GM12878 (cell line): ENCODE measurements around the gene SFN. TPM values are rescaled to one million over a fixed set of nuclear protein-coding genes. Genes with fewer than 3 reads are reported as not detected.

Source experiments
- ATF7 ChIP-seq: fragments of 450-650 bp; IDR thresholded peaks from 2 replicates; pipeline ENCODE4 v1.6.1; 2016; ENCODE audit warnings: low read depth, mild to moderate bottlenecking
- CBFB ChIP-seq: IDR thresholded peaks from 2 replicates; pipeline ENCODE4 v1.6.1; 2016; ENCODE audit warnings: antibody characterized with exemption, low read depth
- CHD1 ChIP-seq: IDR thresholded peaks from 2 replicates; pipeline ENCODE4 v1.6.1; 2012; ENCODE audit warnings: low read depth, low read length, improper control_type of control experiment
- CHD4 ChIP-seq: fragments of 200-600 bp; sonication (generic); IDR thresholded peaks from 2 replicates; pipeline ENCODE4 v1.6.1; 2016; ENCODE audit warnings: mild to moderate bottlenecking
- CTCF ChIP-seq, 3 experiments: IDR thresholded peaks in 2 of 3; conservative IDR thresholded peaks in 1 of 3; 2 replicates each; pipeline ENCODE4 v1.5.1; 2011; ENCODE audit warnings: low read depth in 3 of 3, low read length in 3 of 3, mild to moderate bottlenecking in 3 of 3, control low read depth in 2 of 3, moderate library complexity in 2 of 3, inconsistent platforms in 1 of 3, mixed read lengths in 1 of 3; ENCODE audit not compliant: control insufficient read depth in 2 of 3, insufficient read depth in 1 of 3; ENCODE audit errors: extremely low read depth in 1 of 3
- DPF2 ChIP-seq: fragments of 450-650 bp; IDR thresholded peaks from 2 replicates; pipeline ENCODE4 v1.6.1; 2017; ENCODE audit warnings: mild to moderate bottlenecking
- EED ChIP-seq: sonication (generic); IDR thresholded peaks from 2 replicates; pipeline ENCODE4 v1.6.1; 2016; ENCODE audit warnings: antibody characterized with exemption, low read depth
- ELK1 ChIP-seq: IDR thresholded peaks from 2 replicates; pipeline ENCODE4 v1.6.1; 2012; ENCODE audit warnings: low read depth, low read length, improper control_type of control experiment
- ESRRA ChIP-seq: IDR thresholded peaks from 2 replicates; pipeline ENCODE4 v1.6.1; 2012; ENCODE audit warnings: mild to moderate bottlenecking, low read length, improper control_type of control experiment
- IRF4 ChIP-seq: IDR thresholded peaks from 2 replicates; pipeline ENCODE4 v1.6.1; 2011; ENCODE audit warnings: low read depth, low read length
- KDM1A ChIP-seq: fragments of 200-600 bp; sonication (generic); IDR thresholded peaks from 2 replicates; pipeline ENCODE4 v1.6.1; 2016; ENCODE audit warnings: borderline replicate concordance
- MEF2A ChIP-seq: IDR thresholded peaks from 2 replicates; pipeline ENCODE4 v1.6.1; 2011; ENCODE audit warnings: low read depth, mild to moderate bottlenecking, low read length, moderate library complexity; ENCODE audit not compliant: insufficient read depth
- MYB ChIP-seq: fragments of 150-350 bp; IDR thresholded peaks from 2 replicates; pipeline ENCODE4 v1.6.1; 2014; ENCODE audit warnings: mild to moderate bottlenecking, low read depth, low read length, borderline replicate concordance
- NKRF ChIP-seq: fragments of 450-650 bp; conservative IDR thresholded peaks from 2 replicates; pipeline ENCODE4 v1.6.1; 2017; ENCODE audit warnings: mild to moderate bottlenecking, moderate library complexity
- NR2C1 ChIP-seq: fragments of 450-650 bp; IDR thresholded peaks from 2 replicates; pipeline ENCODE4 v1.6.1; 2017; ENCODE audit warnings: antibody characterized with exemption, mild to moderate bottlenecking, moderate library complexity
- PAX8 ChIP-seq: fragments of 450-650 bp; IDR thresholded peaks from 2 replicates; pipeline ENCODE4 v1.6.1; 2017; ENCODE audit warnings: mild to moderate bottlenecking, moderate library complexity
- RUNX3 ChIP-seq: IDR thresholded peaks from 2 replicates; pipeline ENCODE4 v1.6.1; 2012; ENCODE audit warnings: low read length, inconsistent platforms
- SP1 ChIP-seq: IDR thresholded peaks from one replicate; pipeline ENCODE4 v1.6.1; 2011; ENCODE audit warnings: low read depth, low read length
- STAT1 ChIP-seq: fragments of 450-650 bp; conservative IDR thresholded peaks from 2 replicates; pipeline ENCODE4 v1.6.1; 2014; ENCODE audit warnings: antibody characterized with exemption, mild to moderate bottlenecking
- TCF12 ChIP-seq: IDR thresholded peaks from 2 replicates; pipeline ENCODE4 v1.6.1; 2011; ENCODE audit warnings: low read depth, mild to moderate bottlenecking, low read length
- YBX1 ChIP-seq: fragments of 450-650 bp; IDR thresholded peaks from 2 replicates; pipeline ENCODE4 v1.6.1; 2016; ENCODE audit warnings: antibody characterized with exemption
- YY1 ChIP-seq: IDR thresholded peaks from 2 replicates; pipeline ENCODE4 v1.6.1; 2011; ENCODE audit warnings: low read depth, mild to moderate bottlenecking, low read length
- ZNF274 ChIP-seq: IDR thresholded peaks from one replicate; pipeline ENCODE4 v1.8.0; 2011; ENCODE audit not compliant: insufficient read length, insufficient read depth
- polyA plus RNA-seq, 11 experiments: library from polyadenylated mRNA; depleted of rRNA in 4 of 11; unstranded in 6 of 11; stranded (reverse) in 5 of 11; fragments of >200 nt; fragmentation: Nextera tagmentation in 4 of 11; fragmentation: Illumina TruSeq in 1 of 11; extraction: Ambion mirVana in 4 of 11; extraction: Trizol in 1 of 11; gene quantifications; 1 replicate in 1 of 11; 2 replicates in 10 of 11; pipeline versions ENCODE4 v1.2.1 to v1.2.3, GENCODE V29; 2011 to 2016; ENCODE audit warnings: inconsistent platforms in 2 of 11, missing spikeins in 2 of 11, low read depth in 1 of 11
- total RNA-seq, 4 experiments: library from RNA; depleted of rRNA in 3 of 4; stranded (reverse); fragments of >200 nt in 3 of 4; fragmentation: Illumina TruSeq in 1 of 4; extraction: Trizol in 1 of 4; gene quantifications; 2 replicates each; pipeline versions ENCODE4 v1.2.1 to v1.2.3, GENCODE V29; 2013 to 2021
- TF ChIP-seq, protein P1 (sequence below): fragments of 450-650 bp; formaldehyde crosslinking; IDR thresholded peaks from 2 replicates; pipeline ENCODE4 v1.5.0; 2022; ENCODE audit warnings: mild to moderate bottlenecking, missing genetic modification characterization

SFN gene
- total and polyA plus RNA-seq, 10 of the 15 experiments (the other 5 are each of a cell fraction or from before 2014, with no cell fraction given) = 0.19 to 2.9 (median 1.0) TPM

DNA sequence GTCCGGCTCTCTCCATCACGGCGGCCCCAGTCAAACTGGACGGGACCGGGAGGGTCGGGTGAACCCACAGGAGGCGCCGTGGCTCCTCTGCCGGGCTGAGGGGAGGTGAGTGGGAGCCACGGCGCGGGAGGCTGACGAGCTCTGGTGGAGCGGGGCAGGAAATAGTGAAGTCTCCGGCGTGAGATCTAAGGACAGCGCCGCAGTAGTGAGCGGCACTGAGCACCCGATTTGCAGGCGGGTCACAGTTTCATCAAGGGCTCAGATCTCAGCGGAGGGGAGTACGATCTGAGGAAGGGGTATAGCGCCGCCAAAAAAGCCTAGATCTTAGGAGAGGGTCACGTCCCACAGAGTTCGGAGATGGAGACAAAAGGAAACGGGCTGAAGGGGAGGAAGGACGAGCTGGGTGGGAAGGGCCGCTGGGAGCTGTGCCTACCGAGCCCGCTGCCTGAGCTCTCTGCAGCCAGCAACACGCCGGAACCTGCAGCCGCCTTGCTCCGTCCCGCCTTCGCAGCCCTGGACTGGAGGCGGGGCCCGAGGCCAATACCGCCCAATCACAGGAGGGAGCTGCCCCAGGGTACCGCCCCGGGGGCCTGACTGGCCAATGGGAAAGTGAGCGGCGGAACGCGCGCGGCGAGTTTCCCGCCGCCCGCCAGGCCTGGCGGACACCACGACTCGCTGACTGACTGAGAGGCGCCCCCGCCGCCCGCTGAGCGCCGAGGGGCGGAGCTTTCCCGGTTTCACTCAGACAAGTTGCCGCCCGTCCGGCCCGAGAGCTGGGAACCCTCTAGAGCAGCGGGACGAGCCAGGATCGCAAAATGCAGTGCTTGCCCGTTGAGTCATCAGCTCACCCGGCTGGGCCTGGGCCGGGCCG is 1.9 kb downstream of the SFN start (continued):
- TF ChIP-seq, protein P1, sequence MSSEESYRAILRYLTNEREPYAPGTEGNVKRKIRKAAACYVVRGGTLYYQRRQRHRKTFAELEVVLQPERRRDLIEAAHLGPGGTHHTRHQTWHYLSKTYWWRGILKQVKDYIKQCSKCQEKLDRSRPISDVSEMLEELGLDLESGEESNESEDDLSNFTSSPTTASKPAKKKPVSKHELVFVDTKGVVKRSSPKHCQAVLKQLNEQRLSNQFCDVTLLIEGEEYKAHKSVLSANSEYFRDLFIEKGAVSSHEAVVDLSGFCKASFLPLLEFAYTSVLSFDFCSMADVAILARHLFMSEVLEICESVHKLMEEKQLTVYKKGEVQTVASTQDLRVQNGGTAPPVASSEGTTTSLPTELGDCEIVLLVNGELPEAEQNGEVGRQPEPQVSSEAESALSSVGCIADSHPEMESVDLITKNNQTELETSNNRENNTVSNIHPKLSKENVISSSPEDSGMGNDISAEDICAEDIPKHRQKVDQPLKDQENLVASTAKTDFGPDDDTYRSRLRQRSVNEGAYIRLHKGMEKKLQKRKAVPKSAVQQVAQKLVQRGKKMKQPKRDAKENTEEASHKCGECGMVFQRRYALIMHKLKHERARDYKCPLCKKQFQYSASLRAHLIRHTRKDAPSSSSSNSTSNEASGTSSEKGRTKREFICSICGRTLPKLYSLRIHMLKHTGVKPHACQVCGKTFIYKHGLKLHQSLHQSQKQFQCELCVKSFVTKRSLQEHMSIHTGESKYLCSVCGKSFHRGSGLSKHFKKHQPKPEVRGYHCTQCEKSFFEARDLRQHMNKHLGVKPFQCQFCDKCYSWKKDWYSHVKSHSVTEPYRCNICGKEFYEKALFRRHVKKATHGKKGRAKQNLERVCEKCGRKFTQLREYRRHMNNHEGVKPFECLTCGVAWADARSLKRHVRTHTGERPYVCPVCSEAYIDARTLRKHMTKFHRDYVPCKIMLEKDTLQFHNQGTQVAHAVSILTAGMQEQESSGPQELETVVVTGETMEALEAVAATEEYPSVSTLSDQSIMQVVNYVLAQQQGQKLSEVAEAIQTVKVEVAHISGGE = no peak
- TF ChIP-seq DPF2 (0 out of 2 replicates have a peak, but pooled peaks have one; percentile 60), RUNX3 (no peak; the same call in 1 of the 2 replicates), NKRF (peak; percentile 39), TCF12 (peak; percentile 74; the same call in 1 of the 2 replicates), MEF2A (no peak), YBX1 (no peak), EED (0 out of 2 replicates have a peak, but pooled peaks have one; percentile 31), CTCF (IDR thresholded peaks at IDR 0.05 in 2 of 3, conservative IDR thresholded peaks at IDR 0.05 in 1 of 3; ENCODE audit: control insufficient read depth in 2 of 3, extremely low read depth in 1 of 3, insufficient read depth in 1 of 3, low read depth in 3 of 3, low read length in 3 of 3) (no peak), CHD4 (no peak), ATF7 (no peak), SP1 (peak; percentile 94), IRF4 (no peak), NR2C1 (no peak), ELK1 (no peak), MYB (no peak), STAT1 (no peak), CHD1 (no peak), ESRRA (no peak), CBFB (0 out of 2 replicates have a peak, but pooled peaks have one; percentile 69), YY1 (peak; percentile 50; the same call in 1 of the 2 replicates), KDM1A (no peak), PAX8 (no peak), ZNF274 (no peak)
